T-helper 22 cell (primary cell): ENCODE measurements around the gene HABP2.

Source experiments
- DNase-seq: peaks from one replicate; pipeline ENCODE4 v3.0.0-alpha.2; 2020; ENCODE audit warnings: low read depth

HABP2 gene

GRCh38 chr10:113552701-113553100, at the start of gene HABP2:
HABP2 (plus strand) TSS chr10:113553053; CDS start chr10:113553122, 69 bp downstream.
- DNase-seq: no peak

GRCh38 chr10:113503930-113504329, 48.9 kb upstream of the HABP2 start:
- DNase-seq: no peak

GRCh38 chr10:113504423-113504822, 48.4 kb upstream of the HABP2 start:
- no peak for DNase-seq

- no peak for DNase-seq
Measured at GRCh38 chr10:113506476-113506875, 46.4 kb upstream of the HABP2 start.

- no peak for DNase-seq
Measured at GRCh38 chr10:113511419-113511818, 41.4 kb upstream of the HABP2 start.

GRCh38 chr10:113515161-113515560, 37.7 kb upstream of the HABP2 start:
- no peak for DNase-seq

- no peak for DNase-seq
Measured at GRCh38 chr10:113515601-113516000, 37.3 kb upstream of the HABP2 start.

- no peak for DNase-seq
Measured at GRCh38 chr10:113516061-113516460, 36.8 kb upstream of the HABP2 start.

- no peak for DNase-seq
Measured at GRCh38 chr10:113517165-113517900, 35.5 kb upstream of the HABP2 start.

- no peak for DNase-seq
Measured at GRCh38 chr10:113517901-113518260, 35.0 kb upstream of the HABP2 start.

GRCh38 chr10:113518415-113518814, 34.4 kb upstream of the HABP2 start:
- DNase-seq: no peak

GRCh38 chr10:113518816-113519591, 33.8 kb upstream of the HABP2 start:
- no peak for DNase-seq

- DNase-seq: no peak
Measured at GRCh38 chr10:113519681-113520115, 33.2 kb upstream of the HABP2 start.

GRCh38 chr10:113520261-113520660, 32.6 kb upstream of the HABP2 start:
- DNase-seq: no peak

- DNase-seq: no peak
Measured at GRCh38 chr10:113520690-113521474, 32.0 kb upstream of the HABP2 start.

- no peak for DNase-seq
Measured at GRCh38 chr10:113521475-113521795, 31.4 kb upstream of the HABP2 start.

- DNase-seq: no peak
Measured at GRCh38 chr10:113522460-113522859, 30.4 kb upstream of the HABP2 start.

- DNase-seq: no peak
Measured at GRCh38 chr10:113523071-113523470, 29.8 kb upstream of the HABP2 start.

GRCh38 chr10:113523628-113524027, 29.2 kb upstream of the HABP2 start:
- no peak for DNase-seq

- DNase-seq: no peak
Measured at GRCh38 chr10:113524120-113524519, 28.7 kb upstream of the HABP2 start.

GRCh38 chr10:113524539-113525490, 28.0 kb upstream of the HABP2 start:
- no peak for DNase-seq

- no peak for DNase-seq
Measured at GRCh38 chr10:113525713-113526112, 27.1 kb upstream of the HABP2 start.
